Muscle layer of colon (tissue), 2 donors: Measurements from ENCODE around the gene KLRD1.
"Not testable (repeated sequence)": the region's sequence is repeated elsewhere in the genome, so short reads cannot be mapped to it uniquely, and the experiment has no call there.

Experiments
- H3K27ac ChIP-seq: one replicate; pipeline ENCODE4 v1.7.0; 2013; ENCODE audit warnings: low read depth, mild to moderate bottlenecking, low read length, moderate library complexity
- H3K27me3 ChIP-seq, 2 donors: one replicate each; pipeline ENCODE4 v1.7.0; 2013; ENCODE audit warnings: low read length in 2 of 2, mild to moderate bottlenecking in 2 of 2; ENCODE audit not compliant: insufficient read depth in 2 of 2, control insufficient read depth in 1 of 2
- H3K36me3 ChIP-seq: one replicate; pipeline ENCODE4 v1.7.0; 2013; ENCODE audit warnings: mild to moderate bottlenecking, low read length; ENCODE audit not compliant: insufficient read depth
- H3K4me1 ChIP-seq: one replicate; pipeline ENCODE4 v1.7.0; 2013; ENCODE audit warnings: mild to moderate bottlenecking, low read length; ENCODE audit not compliant: insufficient read depth
- H3K4me3 ChIP-seq, 2 donors: one replicate each; pipeline ENCODE4 v1.7.0; 2013; ENCODE audit warnings: low read length in 2 of 2, low read depth in 1 of 2, mild to moderate bottlenecking in 1 of 2, moderate library complexity in 1 of 2
- H3K9ac ChIP-seq: one replicate; pipeline ENCODE4 v1.7.0; 2013; ENCODE audit warnings: low read length
- H3K9me3 ChIP-seq: one replicate; pipeline ENCODE4 v1.7.0; 2013; ENCODE audit warnings: mild to moderate bottlenecking, low read length
- donor health status: abdominal sarcoma.
- donor health status: Adenocarcinoma of cecum.

KLRD1 gene

DNA sequence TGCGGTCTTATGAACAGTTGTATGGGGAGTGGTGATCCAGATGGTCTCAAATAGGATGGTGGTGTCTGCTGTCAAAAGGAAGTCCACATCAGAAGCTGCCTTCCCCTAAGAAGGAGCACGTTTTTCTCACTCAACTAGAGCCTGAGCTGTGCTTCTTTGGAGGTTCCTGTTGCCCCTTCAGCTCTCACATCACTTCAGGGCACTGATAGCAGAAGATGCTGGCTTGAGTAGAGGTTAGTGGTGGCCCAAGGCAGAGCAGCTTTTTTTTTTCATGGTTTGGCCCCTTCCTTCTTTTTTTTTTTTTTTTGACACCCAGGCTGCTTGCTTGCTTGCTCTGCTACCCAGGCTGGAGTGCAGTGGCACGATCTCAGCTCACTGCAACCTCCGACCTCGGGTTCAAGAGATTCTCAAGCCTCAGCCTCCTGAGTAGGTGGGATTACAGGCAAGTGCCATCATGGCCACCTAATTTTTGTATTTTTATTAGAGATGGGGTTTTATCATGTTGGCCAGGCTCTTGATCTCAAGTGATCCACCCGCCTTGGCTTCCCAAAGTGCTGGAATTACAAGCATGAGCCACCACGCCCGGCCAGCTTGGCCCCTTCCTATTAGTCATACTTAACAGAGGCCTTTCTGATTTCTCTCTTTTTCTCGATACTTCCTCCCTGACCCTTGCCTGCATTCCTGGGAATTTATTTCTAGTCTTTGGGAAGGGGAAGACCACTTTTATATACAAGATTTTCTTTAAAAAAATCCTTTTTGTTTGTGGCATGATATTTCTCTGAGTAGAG is 31.6 kb downstream of the KLRD1 start:
- Histone ChIP-seq H3K9ac (no peak overlapping the region), H3K4me3 (no peak overlapping the region), H3K4me1 (no peaks in the 10 kb centered on the region), H3K27ac (no peak overlapping the region), H3K27me3 (no peaks in the 10 kb centered on the region), H3K9me3 (no peaks in the 10 kb centered on the region), H3K36me3 (no peaks in the 10 kb centered on the region)

DNA sequence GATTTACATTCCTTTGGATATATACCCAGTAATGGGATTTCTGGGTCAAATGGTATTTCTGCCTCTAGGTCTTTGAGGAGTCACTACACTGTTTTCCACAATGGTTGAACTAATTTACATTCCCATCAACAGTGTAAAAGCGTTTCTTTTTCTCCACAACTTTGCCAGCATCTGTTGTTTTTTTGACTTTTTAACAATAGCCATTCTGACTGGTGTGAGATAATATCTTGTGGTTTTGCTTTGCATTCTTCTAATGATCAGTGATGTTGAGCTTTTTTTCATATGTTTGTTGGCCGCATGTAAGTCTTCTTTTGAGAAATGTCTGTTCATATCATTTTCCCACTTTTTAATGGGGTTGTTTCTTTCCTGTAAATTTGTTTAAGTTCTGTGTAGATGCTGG is 33.3 kb downstream of the KLRD1 start:
- H3K4me1 ChIP-seq, H3K36me3 ChIP-seq, H3K9me3 ChIP-seq, H3K9ac ChIP-seq, H3K27ac ChIP-seq, H3K4me3 ChIP-seq, H3K27me3 ChIP-seq: not testable (repeated sequence)

DNA sequence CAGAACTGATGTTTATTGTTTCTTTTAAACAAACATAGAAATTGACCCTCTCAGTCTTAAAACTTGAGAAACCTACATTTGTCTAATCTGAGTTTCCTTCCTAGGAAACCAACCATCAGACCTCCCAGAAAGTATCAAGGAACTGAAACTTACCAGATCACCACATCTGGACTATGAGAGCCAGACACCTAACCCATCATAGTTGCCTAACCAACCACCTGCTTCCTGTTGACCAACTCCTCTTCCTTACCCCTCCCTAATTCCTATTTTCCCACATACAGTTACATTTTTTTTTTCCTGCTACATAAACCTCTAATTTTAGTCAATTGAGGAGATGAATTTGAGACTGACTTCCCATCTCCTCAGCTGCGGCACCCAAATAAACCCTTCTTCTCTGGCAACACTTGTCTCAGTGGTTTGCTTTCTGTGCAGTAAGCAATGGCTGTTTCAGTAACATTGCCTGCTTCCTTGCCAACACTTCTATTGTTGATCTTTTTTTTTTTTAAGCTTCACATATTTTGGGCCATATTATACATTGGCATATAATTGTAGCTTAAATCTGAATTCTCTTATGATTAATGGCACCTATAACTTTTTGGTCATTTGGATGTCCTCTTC is 34.3 kb downstream of the KLRD1 start:
- no peak overlapping the region for H3K4me3 ChIP-seq
- H3K4me1 ChIP-seq, result no peaks in the 10 kb centered on the region
- no peak overlapping the region for H3K27ac ChIP-seq
- no peaks in the 10 kb centered on the region for H3K36me3 ChIP-seq
- H3K27me3 ChIP-seq, result no peaks in the 10 kb centered on the region
- no peaks in the 10 kb centered on the region for H3K9me3 ChIP-seq
- H3K9ac ChIP-seq, result no peak overlapping the region

DNA sequence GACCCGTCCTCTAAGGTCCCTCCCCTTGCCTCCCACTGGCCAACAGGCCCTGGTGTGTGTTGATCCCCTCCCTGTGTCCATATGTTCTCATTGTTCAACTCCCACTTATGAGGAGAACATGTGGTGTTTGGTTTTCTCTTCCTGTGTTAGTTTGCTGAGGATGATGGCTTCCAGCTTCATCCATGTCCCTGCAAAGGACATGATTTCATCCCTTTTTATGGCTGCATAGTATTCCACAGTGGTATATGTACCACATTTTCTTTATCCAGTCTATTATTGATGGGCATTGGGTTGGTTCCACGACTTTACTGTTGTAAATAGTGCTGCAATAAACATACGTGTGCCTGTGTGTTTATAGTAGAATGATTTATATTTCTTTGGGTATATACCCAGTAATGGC is 43.8 kb downstream of the KLRD1 start:
- H3K36me3 ChIP-seq, H3K27me3 ChIP-seq, H3K4me3 ChIP-seq, H3K4me1 ChIP-seq, H3K27ac ChIP-seq, H3K9me3 ChIP-seq, H3K9ac ChIP-seq: not testable (repeated sequence)

DNA sequence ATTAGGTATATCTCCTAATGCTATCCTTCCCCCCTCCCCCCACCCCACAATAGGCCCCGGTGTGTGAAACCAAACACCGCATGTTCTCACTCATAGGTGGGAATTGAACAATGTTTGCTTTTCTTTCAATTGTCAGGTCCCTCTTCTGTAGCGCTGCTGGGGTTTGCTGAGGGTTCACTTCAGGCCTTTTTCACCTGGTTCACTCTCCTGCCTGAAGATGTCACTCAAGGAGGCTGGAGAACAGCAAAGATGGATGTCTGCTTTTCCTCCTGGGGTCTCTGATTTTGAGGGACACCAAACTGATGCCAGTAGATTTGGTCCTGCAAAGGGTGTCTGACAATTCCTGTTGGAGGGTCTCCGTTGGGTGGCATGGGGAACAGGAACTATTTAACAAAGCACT is 46.4 kb downstream of the KLRD1 start:
- H3K4me3 ChIP-seq, result no peak overlapping the region
- H3K9ac ChIP-seq, result no peak overlapping the region

DNA sequence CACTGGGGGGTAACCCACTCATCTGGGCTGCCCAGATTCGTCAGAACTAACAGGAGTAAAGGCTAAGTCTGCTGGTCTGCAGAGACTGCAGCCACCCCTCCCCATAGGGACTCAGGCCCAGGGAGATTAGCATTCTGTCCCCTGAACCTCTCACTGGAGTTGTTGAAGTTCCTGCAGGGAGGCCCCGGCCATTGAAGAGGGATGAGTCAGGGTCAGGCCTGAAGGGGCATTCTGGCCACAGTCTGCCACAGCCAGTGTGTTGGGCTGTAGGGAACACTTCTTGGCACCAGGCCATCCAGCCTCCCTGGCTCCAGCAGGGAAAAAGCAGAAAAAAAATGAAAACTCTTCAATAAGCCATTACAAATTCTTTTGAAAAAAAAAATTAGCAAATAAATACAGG is 46.8 kb downstream of the KLRD1 start:
- H3K27ac ChIP-seq, result no peak overlapping the region
- H3K4me1 ChIP-seq, result no peaks in the 10 kb centered on the region
- no peaks in the 10 kb centered on the region for H3K9me3 ChIP-seq

More for the DNA sequence above, 46.4 kb downstream of the KLRD1 start:
- no peaks in the 10 kb centered on the region for H3K9me3 ChIP-seq
- H3K27ac ChIP-seq, result no peak overlapping the region
- no peaks in the 10 kb centered on the region for H3K27me3 ChIP-seq
- H3K4me1 ChIP-seq, result no peaks in the 10 kb centered on the region
- H3K36me3 ChIP-seq, result no peaks in the 10 kb centered on the region

DNA sequence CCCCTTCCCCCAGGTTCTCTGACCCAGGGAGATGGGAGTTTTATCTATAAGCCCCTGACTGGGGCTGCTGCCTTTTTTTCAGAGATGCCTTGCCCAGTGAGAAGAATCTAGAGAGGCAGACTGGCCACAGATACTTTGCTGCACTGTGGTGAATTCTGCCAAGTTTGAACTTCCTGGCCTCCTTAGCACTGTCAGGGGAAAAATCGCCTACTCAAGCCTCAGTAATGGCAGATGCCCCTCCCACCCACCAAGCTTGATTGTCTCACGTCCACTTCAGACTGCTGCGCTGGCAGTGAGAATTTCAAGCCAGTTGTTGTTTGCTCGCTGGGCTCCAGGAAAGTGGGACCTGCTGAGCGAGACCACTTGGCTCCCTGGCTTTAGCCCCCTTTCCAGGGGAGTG is 50.5 kb downstream of the KLRD1 start:
- Histone ChIP-seq H3K4me1 (peaks cover 8% of the 10 kb centered on the region), H3K36me3 (no peaks in the 10 kb centered on the region), H3K9me3 (no peaks in the 10 kb centered on the region), H3K27me3 (no peaks in the 10 kb centered on the region), H3K4me3 (no peak overlapping the region), H3K9ac (no peak overlapping the region), H3K27ac (no peak overlapping the region)

More for the DNA sequence above, 46.8 kb downstream of the KLRD1 start:
- Histone ChIP-seq H3K9ac (no peak overlapping the region), H3K27me3 (no peaks in the 10 kb centered on the region), H3K4me3 (no peak overlapping the region), H3K36me3 (no peaks in the 10 kb centered on the region)

DNA sequence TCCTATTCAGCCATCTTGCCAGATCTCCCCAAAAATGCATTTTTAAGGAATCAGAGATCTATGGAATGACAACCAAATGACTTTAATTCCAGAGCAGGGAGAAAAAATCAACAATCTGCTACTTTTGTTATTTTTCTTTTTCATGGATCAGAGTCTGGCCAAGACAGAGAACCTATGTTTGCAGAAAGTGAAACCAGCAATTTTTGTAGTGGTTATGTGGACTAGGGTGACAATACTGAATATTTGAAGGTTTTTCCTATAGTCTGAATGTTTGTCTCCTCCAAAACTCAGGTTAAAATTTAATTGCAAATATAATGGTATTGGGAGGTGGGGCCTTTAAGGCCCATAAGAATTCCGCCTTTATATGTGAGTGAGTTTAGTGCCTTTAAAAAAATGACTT is 51.3 kb downstream of the KLRD1 start:
- H3K4me1 ChIP-seq, result peaks cover 16% of the 10 kb centered on the region
- no peaks in the 10 kb centered on the region for H3K9me3 ChIP-seq
- no peak overlapping the region for H3K9ac ChIP-seq
- no peaks in the 10 kb centered on the region for H3K36me3 ChIP-seq
- no peak overlapping the region for H3K27ac ChIP-seq
- no peaks in the 10 kb centered on the region for H3K27me3 ChIP-seq
- no peak overlapping the region for H3K4me3 ChIP-seq

DNA sequence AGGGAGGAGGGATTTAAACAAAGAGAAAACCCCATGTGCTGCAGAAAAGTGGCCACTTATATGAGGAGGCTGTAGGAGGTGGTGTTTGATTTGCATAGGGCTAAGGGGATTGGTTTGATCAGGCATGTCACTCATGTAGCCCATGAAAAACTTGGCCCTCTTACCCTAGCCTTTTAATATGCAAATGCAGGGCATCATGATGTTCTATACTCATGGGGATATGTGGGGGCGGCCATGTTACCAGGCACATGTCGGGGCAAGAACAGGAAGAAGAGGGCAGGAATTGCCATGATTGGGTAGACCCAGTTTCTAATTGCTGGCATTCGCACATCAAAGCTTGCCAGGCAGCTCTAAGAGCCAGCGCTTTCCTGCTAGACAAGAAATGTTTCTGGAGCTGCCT is 53.4 kb downstream of the KLRD1 start:
- no peaks in the 10 kb centered on the region for H3K36me3 ChIP-seq
- no peak overlapping the region for H3K4me3 ChIP-seq
- no peaks in the 10 kb centered on the region for H3K9me3 ChIP-seq
- no peak overlapping the region for H3K27ac ChIP-seq
- peaks cover 24% of the 10 kb centered on the region for H3K4me1 ChIP-seq
- no peaks in the 10 kb centered on the region for H3K27me3 ChIP-seq
- no peak overlapping the region for H3K9ac ChIP-seq

DNA sequence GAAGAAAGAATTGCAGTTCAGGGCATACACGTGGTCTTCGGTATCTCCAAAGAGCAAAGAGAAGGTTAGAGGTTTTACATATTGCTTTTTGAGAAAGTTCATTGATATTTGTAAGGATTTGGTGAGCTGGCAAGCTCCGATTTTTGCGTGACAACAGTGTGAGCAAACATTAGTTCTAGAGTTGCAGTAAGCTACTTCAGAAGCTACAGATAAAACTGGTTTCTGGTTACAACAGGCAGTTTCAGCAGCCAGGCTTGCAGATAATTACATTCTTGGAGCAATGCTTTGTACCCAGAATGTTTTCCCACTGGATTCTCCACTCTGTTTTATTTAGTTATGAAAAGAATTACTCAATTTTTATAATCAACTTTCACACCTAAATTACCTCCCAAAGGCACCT is 54.0 kb downstream of the KLRD1 start:
- no peaks in the 10 kb centered on the region for H3K9me3 ChIP-seq
- no peak overlapping the region for H3K4me3 ChIP-seq
- H3K27ac ChIP-seq, result no peak overlapping the region
- H3K9ac ChIP-seq, result no peak overlapping the region
- H3K4me1 ChIP-seq, result peaks cover 30% of the 10 kb centered on the region
- no peaks in the 10 kb centered on the region for H3K27me3 ChIP-seq
- H3K36me3 ChIP-seq, result no peaks in the 10 kb centered on the region

DNA sequence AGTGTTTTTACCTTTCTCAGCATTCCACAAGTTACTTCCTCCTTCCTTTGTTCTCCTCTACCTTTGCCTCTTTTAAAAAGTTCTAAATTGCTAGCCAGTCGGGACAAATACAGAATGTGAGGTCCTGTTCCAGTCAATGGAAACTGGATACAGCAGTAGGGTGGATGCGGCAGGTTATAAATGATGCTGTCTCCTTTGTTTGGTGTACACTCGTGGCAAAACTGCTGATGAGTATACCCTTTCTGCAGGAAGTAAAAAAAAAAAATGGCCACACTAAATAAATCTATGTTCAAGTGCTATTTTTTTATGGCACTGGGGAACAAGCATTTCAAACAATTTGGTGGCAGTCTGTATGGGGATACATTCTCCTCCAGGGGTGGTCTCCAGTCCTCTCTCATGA is 54.7 kb downstream of the KLRD1 start:
- H3K27ac ChIP-seq, result peak overlapping the region; percentile 94
- H3K4me1 ChIP-seq, result peaks cover 33% of the 10 kb centered on the region
- no peaks in the 10 kb centered on the region for H3K9me3 ChIP-seq
- H3K27me3 ChIP-seq, result no peaks in the 10 kb centered on the region
- H3K9ac ChIP-seq, result peak overlapping the region; percentile 95
- H3K4me3 ChIP-seq, result no peak overlapping the region
- no peaks in the 10 kb centered on the region for H3K36me3 ChIP-seq
